Common myeloid progenitor, CD34-positive (primary cell): ENCODE measurements around the gene HCAR3.
"Not testable (repeated sequence)": the region's sequence is repeated elsewhere in the genome, so short reads cannot be mapped to it uniquely, and the experiment has no call there.

Experiments
- CTCF ChIA-PET: fragments of 350-600 bp; sonication (Branson Sonifier 250); formaldehyde crosslinking; loops from one replicate; lab custom pipeline; 2021; ENCODE audit warnings: antibody characterized with exemption; lab: Charles Lee
- POLR2A ChIA-PET: fragments of 350-600 bp; sonication (Branson Sonifier 250); formaldehyde crosslinking; loops from one replicate; lab custom pipeline; 2021; ENCODE audit warnings: antibody characterized with exemption; lab: Charles Lee
- DNase-seq, 3 donors: peaks; one replicate each; pipeline versions ENCODE4 v3.0.0 to v3.0.0-alpha.2; 2013
- H3K27ac ChIP-seq, 2 experiments: 1 replicate in 1 of 2; 2 replicates in 1 of 2; pipeline ENCODE4 v1.7.0; 2013; ENCODE audit warnings: inconsistent platforms in 2 of 2, low read length in 2 of 2, mild to moderate bottlenecking in 2 of 2, low read depth in 1 of 2, moderate library complexity in 1 of 2; ENCODE audit not compliant: severe bottlenecking in 2 of 2, insufficient read depth in 1 of 2, poor library complexity in 1 of 2
- H3K27me3 ChIP-seq, 5 experiments: replicated peaks in 2 of 5; 1 replicate in 3 of 5; 2 replicates in 2 of 5; pipeline versions ENCODE4 v1.6.1 to v1.7.0; 2013; ENCODE audit warnings: low read length in 4 of 5, mild to moderate bottlenecking in 2 of 5, moderate library complexity in 2 of 5, inconsistent platforms in 1 of 5; ENCODE audit not compliant: insufficient read depth in 5 of 5, control insufficient read depth in 4 of 5
- H3K36me3 ChIP-seq, 4 experiments: 1 replicate in 2 of 4; 2 replicates in 2 of 4; pipeline versions ENCODE4 v1.6.1 to v1.7.0; 2013; ENCODE audit warnings: low read length in 3 of 4, control low read depth in 1 of 4, mild to moderate bottlenecking in 1 of 4; ENCODE audit not compliant: control insufficient read depth in 4 of 4, insufficient read depth in 4 of 4
- H3K4me1 ChIP-seq, 4 experiments: 1 replicate in 3 of 4; 2 replicates in 1 of 4; pipeline versions ENCODE4 v1.6.1 to v1.7.1; 2013; ENCODE audit warnings: low read length in 3 of 4, mild to moderate bottlenecking in 3 of 4, control low read depth in 1 of 4, inconsistent platforms in 1 of 4, moderate library complexity in 1 of 4; ENCODE audit not compliant: control insufficient read depth in 4 of 4, insufficient read depth in 4 of 4; ENCODE audit errors: control extremely low read depth in 1 of 4
- H3K4me3 ChIP-seq, 7 experiments: 1 replicate in 4 of 7; 2 replicates in 3 of 7; pipeline versions ENCODE4 v1.5.1 to v1.7.0; 2013; ENCODE audit warnings: mild to moderate bottlenecking in 7 of 7, low read length in 6 of 7, moderate library complexity in 6 of 7, inconsistent platforms in 2 of 7, low read depth in 2 of 7, control low read depth in 1 of 7; ENCODE audit not compliant: insufficient read depth in 4 of 7, control insufficient read depth in 1 of 7; ENCODE audit errors: extremely low read depth in 1 of 7
- H3K9me3 ChIP-seq, 5 experiments: 1 replicate in 4 of 5; 2 replicates in 1 of 5; pipeline versions ENCODE4 v1.6.1 to v1.7.1; 2013; ENCODE audit warnings: low read length in 4 of 5, mild to moderate bottlenecking in 2 of 5, inconsistent platforms in 1 of 5, low read depth in 1 of 5, moderate library complexity in 1 of 5; ENCODE audit not compliant: control insufficient read depth in 4 of 5, insufficient read depth in 2 of 5; ENCODE audit errors: control extremely low read depth in 1 of 5
- WGBS: methylation state at CpG from one replicate; pipeline ENCODE4 v1.1.5; 2013; ENCODE audit not compliant: insufficient coverage; 5-methylcytosine and 5-hydroxymethylcytosine counted together

HCAR3 gene

GRCh38 chr12:122722387-122722786, 5.8 kb upstream of the HCAR3 start:
- no peak overlapping the region for H3K4me3 ChIP-seq
- H3K27me3 ChIP-seq: no peaks in the 10 kb centered on the region
- no peaks in the 10 kb centered on the region for H3K36me3 ChIP-seq
- H3K4me1 ChIP-seq: peaks cover 6 to 44% (median 34%) of the 10 kb centered on the region in 4 experiments
- WGBS: no CpG with 5 or more reads among the region's 1 CpG
- no peaks in the 10 kb centered on the region for H3K9me3 ChIP-seq
- DNase-seq: peak in 2 of 3 donors; percentile 60 to 66
- POLR2A ChIA-PET: interaction anchor here (0.7 kb wide), 1 partner anchor 546 kb away, joined by 3 read pairs; no protein-coding TSS in a partner anchor
- CTCF ChIA-PET: interaction anchor here (0.8 to 3.4 kb wide), 4 partner anchors 10 to 84 kb away, joined by 3 to 10 read pairs (median 4); partner anchors contain the start of gene DENR
- H3K27ac ChIP-seq: no peak overlapping the region

DNA sequence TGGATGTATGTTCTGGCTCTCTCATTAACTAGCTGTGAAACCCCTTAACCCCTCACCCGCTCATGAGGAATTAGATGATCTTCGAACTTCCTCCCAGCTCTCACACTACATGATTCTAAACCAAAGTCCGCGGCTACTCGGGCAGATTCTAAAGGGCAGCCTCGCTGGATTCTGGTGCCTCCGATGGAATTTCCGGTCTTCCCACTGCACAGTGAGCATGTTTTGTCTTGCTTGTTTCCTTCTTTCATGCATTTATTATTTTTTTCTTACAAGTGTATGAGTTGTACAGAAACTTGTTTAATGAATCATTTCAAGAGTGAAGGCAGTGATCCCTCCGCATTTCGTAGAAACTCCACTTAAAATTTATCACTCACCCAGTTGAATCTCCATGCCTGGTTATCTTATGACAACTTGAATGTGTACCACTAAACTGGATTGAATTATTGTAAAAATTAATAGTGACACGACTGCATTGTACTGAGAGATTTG, 4.5 kb upstream of the HCAR3 start:
- Histone ChIP-seq H3K27me3 (no peaks in the 10 kb centered on the region), H3K4me3 (no peak overlapping the region), H3K27ac (no peak overlapping the region), H3K9me3 (no peaks in the 10 kb centered on the region), H3K4me1 (peaks cover 2 to 33% (median 28%) of the 10 kb centered on the region in 4 experiments), H3K36me3 (no peaks in the 10 kb centered on the region)
- POLR2A ChIA-PET: interaction anchor here (0.6 kb wide), 1 partner anchor 54 kb away, joined by 3 read pairs; no protein-coding TSS in a partner anchor
- 97% methylated on average over 6 of the region's 11 CpGs for WGBS
- no peak for DNase-seq
- CTCF ChIA-PET: interaction anchor here (0.6 to 3.4 kb wide), 2 partner anchors 83 to 1656 kb away, joined by 3 to 10 read pairs; no protein-coding TSS in a partner anchor

- H3K9me3 ChIP-seq, H3K4me3 ChIP-seq, H3K27me3 ChIP-seq, POLR2A ChIA-PET, H3K27ac ChIP-seq, H3K36me3 ChIP-seq, CTCF ChIA-PET, H3K4me1 ChIP-seq, DNase-seq: not testable (repeated sequence)
- 97% methylated on average over 6 of the region's 6 CpGs for WGBS
Measured at GRCh38 chr12:122715211-122715610, 1.4 kb downstream of the HCAR3 start.

GRCh38 chr12:122713491-122714188, 3.0 kb downstream of the HCAR3 start:
- no CpG with 5 or more reads among the region's 10 CpGs for WGBS

GRCh38 chr12:122711266-122711665, 5.3 kb downstream of the HCAR3 start:
- H3K27ac ChIP-seq: not testable (repeated sequence)

More at GRCh38 chr12:122713491-122714188, 3.0 kb downstream of the HCAR3 start:
- CTCF ChIA-PET, H3K4me1 ChIP-seq, H3K9me3 ChIP-seq, POLR2A ChIA-PET, DNase-seq, H3K4me3 ChIP-seq, H3K36me3 ChIP-seq, H3K27me3 ChIP-seq, H3K27ac ChIP-seq: not testable (repeated sequence)

GRCh38 chr12:122710341-122710740, 6.3 kb downstream of the HCAR3 start:
- H3K9me3 ChIP-seq, DNase-seq, H3K27me3 ChIP-seq, H3K27ac ChIP-seq, H3K4me1 ChIP-seq, CTCF ChIA-PET, H3K36me3 ChIP-seq, H3K4me3 ChIP-seq: not testable (repeated sequence)
- WGBS: 100% methylated on average over 2 of the region's 2 CpGs
- POLR2A ChIA-PET: interaction anchor here (1.0 kb wide), 1 partner anchor 39 kb away, joined by 3 read pairs; no protein-coding TSS in a partner anchor

More at GRCh38 chr12:122711266-122711665, 5.3 kb downstream of the HCAR3 start:
- 67% methylated on average over 1 of the region's 1 CpG for WGBS
- POLR2A ChIA-PET: interaction anchor here (1.0 kb wide), 1 partner anchor 38 kb away, joined by 3 read pairs; no protein-coding TSS in a partner anchor
- H3K36me3 ChIP-seq, H3K9me3 ChIP-seq, H3K4me1 ChIP-seq, H3K4me3 ChIP-seq, CTCF ChIA-PET, H3K27me3 ChIP-seq: not testable (repeated sequence)
- DNase-seq: peak in 2 of 3 donors; percentile 53 to 67

DNA sequence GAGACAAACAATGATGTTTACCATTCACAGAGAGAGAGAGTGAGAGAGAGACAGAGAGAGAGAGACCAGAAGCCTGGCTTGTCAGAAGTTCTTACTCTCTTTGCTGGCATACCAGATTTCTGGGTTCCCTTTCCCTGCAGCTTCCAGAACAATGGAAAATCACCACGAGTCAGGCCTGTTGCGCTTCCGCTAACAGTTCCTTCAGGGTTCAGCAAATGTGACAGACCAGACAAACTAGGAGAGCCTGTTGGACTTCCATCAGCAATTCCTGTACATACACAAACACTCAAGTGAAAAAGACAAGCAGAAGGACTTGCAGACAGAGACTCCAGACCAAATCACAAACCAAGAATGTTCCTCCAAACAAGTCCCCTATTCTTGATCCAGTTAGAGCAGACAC, 7.3 kb downstream of the HCAR3 start:
- CTCF ChIA-PET, H3K27me3 ChIP-seq, DNase-seq, H3K4me1 ChIP-seq, H3K27ac ChIP-seq, H3K4me3 ChIP-seq, H3K36me3 ChIP-seq, POLR2A ChIA-PET, H3K9me3 ChIP-seq: not testable (repeated sequence)
- WGBS: no CpG with 5 or more reads among the region's 3 CpGs
